Tibial nerve (tissue), 4 donors: ENCODE results near the gene FOLR1. TPM values are rescaled to one million over a fixed set of nuclear protein-coding genes. Genes with fewer than 3 reads are reported as not detected.

ENCODE experiments used
- DNase-seq, 2 donors: peaks; one replicate each; pipeline ENCODE4 v3.0.0-alpha.2; 2019; ENCODE audit warnings: low spot score in 2 of 2
- H3K27ac ChIP-seq, 4 donors: fragments of 200-600 bp; sonication (generic) in 3 of 4; one replicate each; pipeline ENCODE4 v1.5.1; 2017 to 2019; ENCODE audit warnings: mild to moderate bottlenecking in 1 of 4
- H3K27me3 ChIP-seq, 2 donors: fragments of 200-600 bp; sonication (generic) in 1 of 2; one replicate each; pipeline versions ENCODE4 v1.5.1 to v1.6.0; 2017 to 2019
- H3K36me3 ChIP-seq, 3 donors: fragments of 200-600 bp; sonication (generic); one replicate each; pipeline ENCODE4 v1.5.1; 2018 to 2019
- H3K4me1 ChIP-seq, 4 donors: fragments of 200-600 bp; sonication (generic) in 3 of 4; one replicate each; pipeline ENCODE4 v1.5.1; 2017 to 2019
- H3K4me3 ChIP-seq, 4 donors: fragments of 200-600 bp; sonication (generic) in 3 of 4; one replicate each; pipeline ENCODE4 v1.5.1; 2017 to 2019; ENCODE audit warnings: mild to moderate bottlenecking in 1 of 4, moderate library complexity in 1 of 4
- H3K9me3 ChIP-seq, 4 donors: fragments of 200-600 bp; sonication (generic) in 3 of 4; one replicate each; pipeline ENCODE4 v1.5.1; 2017 to 2019
- CTCF ChIP-seq, 5 experiments: fragments of 200-600 bp in 3 of 5; fragments of 450-650 bp in 2 of 5; sonication (generic) in 3 of 5; IDR thresholded peaks; one replicate each; pipeline ENCODE4 v1.5.1; 2016 to 2019; ENCODE audit warnings: antibody characterized with exemption in 5 of 5, mild to moderate bottlenecking in 3 of 5, moderate library complexity in 2 of 5
- EP300 ChIP-seq, 2 donors: sonication (generic); formaldehyde crosslinking; IDR thresholded peaks; one replicate each; pipeline ENCODE4 v1.6.1; 2017; ENCODE audit warnings: antibody characterized with exemption in 2 of 2, mild to moderate bottlenecking in 1 of 2
- POLR2A ChIP-seq, 2 donors: fragments of 450-650 bp; IDR thresholded peaks; one replicate each; pipeline ENCODE4 v1.6.1; 2017; ENCODE audit warnings: antibody characterized with exemption in 2 of 2, mild to moderate bottlenecking in 2 of 2, moderate library complexity in 2 of 2
- WGBS, 2 donors: methylation state at CpG; one replicate each; pipeline ENCODE4 v1.1.5; 2018; 5-methylcytosine and 5-hydroxymethylcytosine counted together
- total RNA-seq, 4 donors: library from RNA; depleted of rRNA; stranded (reverse); fragments of >200 nt; gene quantifications; one replicate each; pipeline ENCODE4 v1.1.0, GENCODE V29; 2016

Gene FOLR1
- total RNA-seq, 4 donors from 2014 or later = 0.39 to 0.66 TPM; not detected in 2

DNA sequence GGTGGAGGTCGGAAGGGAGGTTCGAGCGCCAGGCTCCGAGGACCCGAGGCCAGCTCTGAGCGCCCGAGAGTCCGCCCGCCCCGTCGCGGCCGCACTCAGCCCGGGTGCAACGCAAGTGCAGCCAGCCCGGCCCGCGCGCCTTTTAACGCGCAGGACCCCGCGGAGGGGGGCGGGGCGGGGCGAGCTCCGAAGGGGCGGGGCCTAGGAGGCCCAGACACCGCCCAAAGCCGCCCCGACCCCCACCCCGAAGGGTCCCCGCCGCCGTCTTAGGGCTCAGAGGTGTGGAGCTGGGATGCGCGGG lies 52.1 kb downstream of the FOLR1 start, which contains the start of gene PHOX2A:
Gene PHOX2A, minus strand, starts transcription at position 117 of the 301 bp plus-strand sequence. CDS start 172 bp downstream, outside the sequence.
- Histone ChIP-seq H3K4me3 (peak within 1 kb of the TSS in 1 of 4 donors; percentile 11), H3K4me1 (peaks cover 0 to 37% (median 20%) of the 10 kb centered on the region in 4 donors), H3K27me3 (peaks cover 0 to 81% of the 10 kb centered on the region in 2 donors), H3K27ac (no peak within 1 kb of the TSS), H3K9me3 (no peaks in the 10 kb centered on the region), H3K36me3 (no peaks in the 10 kb centered on the region)
- TF ChIP-seq CTCF (IDR thresholded peaks at IDR 0.05) (no peak), EP300 (IDR thresholded peaks at IDR 0.05) (no peak), POLR2A (IDR thresholded peaks at IDR 0.05) (no peak)
- no peak for DNase-seq
- whole genome bisulfite sequencing, 2 donors = 0 to 4% methylated on average over 2 to 24 of the region's 37 CpGs

DNA sequence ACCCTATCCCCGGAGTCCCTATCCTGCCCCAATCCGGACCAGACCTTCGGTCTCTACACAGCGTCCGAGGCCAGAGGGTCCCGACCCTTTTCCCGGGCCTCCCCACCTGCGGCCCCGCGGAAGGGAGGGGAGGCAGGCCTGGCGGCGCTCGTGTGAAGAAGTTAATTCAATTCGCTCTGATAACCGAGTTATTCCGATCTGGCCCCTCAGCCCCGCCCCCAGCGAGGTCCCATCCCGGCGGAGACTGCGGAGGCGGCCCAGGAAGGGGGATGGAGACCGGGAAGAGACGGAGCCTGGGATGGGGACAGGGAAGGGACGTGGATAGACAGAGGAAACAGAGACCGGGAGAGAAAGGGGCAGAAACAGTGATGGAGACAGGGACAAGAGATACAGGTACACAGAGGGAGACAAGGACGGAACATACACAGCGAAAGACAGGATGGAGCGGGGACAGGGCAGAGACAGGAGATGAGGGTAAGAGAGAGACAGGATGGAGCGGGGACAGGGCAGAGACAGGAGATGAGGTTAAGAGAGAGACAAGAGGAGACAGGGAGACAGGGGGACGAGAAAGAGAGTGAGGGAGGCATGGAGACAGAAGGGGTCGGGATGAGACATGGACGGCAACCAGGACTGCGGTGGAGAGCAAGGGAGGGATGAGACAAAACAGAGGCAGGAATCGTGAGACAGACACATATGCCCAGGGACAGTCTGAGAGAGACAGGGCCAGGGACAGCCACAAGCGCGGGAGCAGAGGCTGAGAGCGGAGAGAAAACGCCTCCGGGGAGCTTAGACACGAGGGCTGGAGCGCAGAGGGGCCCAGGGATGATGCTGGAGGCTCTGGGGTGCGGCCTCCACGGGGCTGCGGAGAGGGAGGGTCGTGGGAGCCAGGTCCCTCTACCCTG lies 52.7 kb downstream of the FOLR1 start:
- Histone ChIP-seq H3K4me3 (peak overlapping the region in 1 of 4 donors; percentile 11), H3K27ac (no peak overlapping the region), H3K36me3 (no peaks in the 10 kb centered on the region), H3K9me3 (no peaks in the 10 kb centered on the region), H3K27me3 (peaks cover 0 to 85% of the 10 kb centered on the region in 2 donors), H3K4me1 (peaks cover 0 to 31% (median 15%) of the 10 kb centered on the region in 4 donors)
- WGBS, 2 donors = 8 to 11% methylated on average over 39 to 44 of the region's 46 CpGs
- TF ChIP-seq EP300 (IDR thresholded peaks at IDR 0.05) = no peak
- no peak for DNase-seq

GRCh38 chr11:72245263-72245816 lies 53.4 kb downstream of the FOLR1 start:
- no peak for TF ChIP-seq POLR2A (IDR thresholded peaks at IDR 0.05)
- TF ChIP-seq CTCF (IDR thresholded peaks at IDR 0.05) = no peak
- no peak for TF ChIP-seq EP300 (IDR thresholded peaks at IDR 0.05)
- Histone ChIP-seq H3K4me3 (no peak overlapping the region), H3K36me3 (no peaks in the 10 kb centered on the region), H3K4me1 (peaks cover 0 to 24% (median 10%) of the 10 kb centered on the region in 4 donors), H3K27me3 (peaks cover 0 to 88% of the 10 kb centered on the region in 2 donors), H3K27ac (no peak overlapping the region), H3K9me3 (no peaks in the 10 kb centered on the region)
- whole genome bisulfite sequencing, 2 donors = 19 to 27% methylated on average over 19 of the region's 19 CpGs
- DNase-seq = no peak

Other genes starting within 250 kb of the FOLR1 start
- 10 to 100 TPM in 1 of 4 donors, 1 to 10 TPM in 3; 5.1 to 11.6 (median 6.3) TPM for gene IL18BP, start 193.2 kb upstream of the FOLR1 start, total RNA-seq
- 100 to 1,000 TPM; 345 to 650 (median 380) TPM for gene NUMA1, start 111.6 kb upstream of the FOLR1 start, total RNA-seq
- 10 to 100 TPM in 1 of 4 donors, 1 to 10 TPM in 3; 7.3 to 10.8 (median 9.2) TPM for gene LRRC51, start 111.3 kb upstream of the FOLR1 start, total RNA-seq
- 100 to 1,000 TPM; 116 to 133 (median 128) TPM for gene LAMTOR1, start 88.8 kb upstream of the FOLR1 start, total RNA-seq
- not detected for gene TOMT, start 86.2 kb upstream of the FOLR1 start, total RNA-seq
- 10 to 100 TPM; 20.8 to 36.7 (median 30.8) TPM for gene ANAPC15, start 79.4 kb upstream of the FOLR1 start, total RNA-seq
- gene FOLR3, start 56.4 kb upstream of the FOLR1 start, total RNA-seq = under 1 TPM in 1 of 4 donors, not detected in 3; 0.63 TPM
- gene FOLR2, start 24.7 kb downstream of the FOLR1 start, total RNA-seq = 10 to 100 TPM; 27.8 to 60.9 (median 35.7) TPM
- 100 to 1,000 TPM in 2 of 4 donors, 10 to 100 TPM in 2; 73.6 to 137 (median 94.8) TPM for gene INPPL1, start 32.6 kb downstream of the FOLR1 start, total RNA-seq
- not detected for gene PHOX2A, start 52.0 kb downstream of the FOLR1 start, total RNA-seq
- gene CLPB, start 242.4 kb downstream of the FOLR1 start, total RNA-seq = 10 to 100 TPM; 19.4 to 37.8 (median 27.1) TPM